ENCODE data around the gene SSX2IP. TPM values are rescaled to one million over a fixed set of nuclear protein-coding genes. Genes with fewer than 3 reads are reported as not detected.
A peak's percentile ranks its signal among the peaks of the same experiment; 100 is the strongest.

Gene SSX2IP, protein sequence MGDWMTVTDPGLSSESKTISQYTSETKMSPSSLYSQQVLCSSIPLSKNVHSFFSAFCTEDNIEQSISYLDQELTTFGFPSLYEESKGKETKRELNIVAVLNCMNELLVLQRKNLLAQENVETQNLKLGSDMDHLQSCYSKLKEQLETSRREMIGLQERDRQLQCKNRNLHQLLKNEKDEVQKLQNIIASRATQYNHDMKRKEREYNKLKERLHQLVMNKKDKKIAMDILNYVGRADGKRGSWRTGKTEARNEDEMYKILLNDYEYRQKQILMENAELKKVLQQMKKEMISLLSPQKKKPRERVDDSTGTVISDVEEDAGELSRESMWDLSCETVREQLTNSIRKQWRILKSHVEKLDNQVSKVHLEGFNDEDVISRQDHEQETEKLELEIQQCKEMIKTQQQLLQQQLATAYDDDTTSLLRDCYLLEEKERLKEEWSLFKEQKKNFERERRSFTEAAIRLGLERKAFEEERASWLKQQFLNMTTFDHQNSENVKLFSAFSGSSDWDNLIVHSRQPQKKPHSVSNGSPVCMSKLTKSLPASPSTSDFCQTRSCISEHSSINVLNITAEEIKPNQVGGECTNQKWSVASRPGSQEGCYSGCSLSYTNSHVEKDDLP
- total RNA-seq (ENCODE audit: low replicate concordance), result 22.2 and 34.0 TPM in 2 replicates
- long read RNA-seq, full-length matches to known transcripts, result 20 of 53 reads
- long read RNA-seq, partial matches to known transcripts, result 6 of 53 reads
- long read RNA-seq, other reads (novel, unspliced or antisense), result 27 of 53 reads

DNA sequence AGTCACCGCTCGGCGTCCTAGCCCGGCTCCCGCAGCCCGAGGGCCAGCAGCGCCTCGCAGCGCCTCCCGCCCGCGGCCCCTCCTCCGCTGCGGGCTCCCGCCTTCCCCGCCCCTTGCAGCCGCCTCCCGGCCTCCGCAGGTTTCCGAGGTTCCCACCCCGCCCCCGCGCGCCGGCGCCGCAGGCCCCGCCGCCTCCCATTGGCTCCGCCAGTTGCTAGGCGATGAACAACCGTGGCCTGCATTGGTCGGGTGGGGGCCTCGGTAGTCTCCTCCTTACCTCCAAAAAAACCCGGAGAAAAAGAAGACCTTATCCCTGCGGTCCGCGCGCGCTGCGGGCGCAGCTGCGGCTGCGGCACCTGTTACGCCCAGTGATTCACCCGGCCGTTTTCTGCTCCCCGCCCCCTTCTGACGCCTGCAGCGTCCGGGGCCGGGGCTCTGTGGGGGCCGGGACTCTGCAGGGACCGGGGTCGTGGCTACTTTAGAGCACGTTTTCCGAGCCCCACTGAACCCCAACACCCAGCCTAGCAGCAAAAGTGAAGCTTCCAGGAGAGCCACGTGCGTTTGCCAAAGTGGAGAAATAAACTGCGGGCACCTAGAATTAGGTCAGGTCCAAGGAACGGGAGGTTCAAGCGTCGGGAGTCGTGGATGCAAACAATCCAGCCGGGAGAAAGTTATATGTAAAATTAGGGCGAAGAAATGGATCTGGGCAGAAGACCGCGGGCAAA is at the start of gene SSX2IP:
Gene SSX2IP (minus strand): TSS at position 65 of the 725 bp plus-strand sequence. CDS start 19,242 bp downstream, outside the sequence.
- Mint-ChIP-seq H3K27ac (peak within 1 kb of the TSS; percentile 87), H3K36me3 (no peaks in the 10 kb centered on the region), H3K4me3 (peak within 1 kb of the TSS; percentile 93), H3K4me1 (ENCODE audit: unreplicated experiment) (peaks cover 27% of the 10 kb centered on the region), H3K9me3 (no peaks in the 10 kb centered on the region), H3K27me3 (no peaks in the 10 kb centered on the region)
- TF ChIP-seq CTCF (conservative IDR thresholded peaks at IDR 0.05), result no peak
- peak; percentile 99 for DNase-seq (ENCODE audit: extremely low spot score, unreplicated experiment)

DNA sequence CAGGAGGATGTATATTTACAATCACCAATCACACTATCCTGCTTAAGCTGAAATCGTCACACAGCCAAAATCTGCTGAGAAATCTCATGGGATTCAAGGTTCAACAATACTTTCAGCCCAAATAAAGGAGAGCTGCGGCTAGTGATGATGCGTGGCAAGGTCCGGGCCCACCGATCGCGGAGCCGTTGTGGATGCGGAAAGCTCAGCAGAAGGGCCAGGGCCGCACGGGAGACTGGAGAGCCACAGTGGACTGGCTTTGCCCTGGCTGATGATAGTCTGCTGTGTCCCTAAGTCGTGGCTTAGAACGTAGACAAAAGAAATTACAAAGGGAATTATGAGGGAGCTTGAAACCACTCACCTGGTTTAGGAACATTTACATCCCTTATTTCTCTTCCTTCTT is 48.0 kb upstream of the SSX2IP start:
- Mint-ChIP-seq H3K27ac (no peak overlapping the region), H3K4me1 (ENCODE audit: unreplicated experiment) (no peaks in the 10 kb centered on the region), H3K9me3 (peaks cover 9% of the 10 kb centered on the region), H3K27me3 (no peaks in the 10 kb centered on the region), H3K36me3 (no peaks in the 10 kb centered on the region), H3K4me3 (no peak overlapping the region)
- no peak for TF ChIP-seq CTCF (conservative IDR thresholded peaks at IDR 0.05)
- no peak for DNase-seq (ENCODE audit: extremely low spot score, unreplicated experiment)

DNA sequence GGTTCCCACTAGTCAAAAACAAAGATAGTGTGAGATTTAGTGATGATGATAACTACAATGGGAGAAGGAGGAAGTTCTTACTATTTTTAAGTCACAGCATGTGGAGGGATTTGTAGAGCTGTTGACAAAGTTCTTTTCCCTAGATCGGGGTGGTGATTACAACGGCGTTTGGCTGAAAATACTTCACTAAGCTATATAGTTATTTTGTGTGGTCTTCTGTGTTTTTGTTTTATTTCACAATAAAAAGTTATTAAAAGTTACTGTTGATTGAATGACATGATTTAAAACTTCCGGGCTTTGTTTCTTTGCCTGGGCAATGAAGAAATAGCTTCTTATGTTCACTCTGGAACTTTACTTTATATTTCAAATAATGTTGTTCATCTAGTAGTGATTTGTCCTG is 47.3 kb upstream of the SSX2IP start:
- H3K9me3 Mint-ChIP-seq, result peaks cover 9% of the 10 kb centered on the region
- no peaks in the 10 kb centered on the region for H3K27me3 Mint-ChIP-seq
- no peak for DNase-seq (ENCODE audit: extremely low spot score, unreplicated experiment)
- H3K27ac Mint-ChIP-seq, result no peak overlapping the region
- no peak overlapping the region for H3K4me3 Mint-ChIP-seq
- H3K36me3 Mint-ChIP-seq, result no peaks in the 10 kb centered on the region
- H3K4me1 Mint-ChIP-seq (ENCODE audit: unreplicated experiment), result no peaks in the 10 kb centered on the region
- no peak for TF ChIP-seq CTCF (conservative IDR thresholded peaks at IDR 0.05)

GRCh38 chr1:84736944-84737343 is 46.7 kb upstream of the SSX2IP start:
- TF ChIP-seq CTCF (conservative IDR thresholded peaks at IDR 0.05), result no peak
- H3K4me1 Mint-ChIP-seq (ENCODE audit: unreplicated experiment), result no peaks in the 10 kb centered on the region
- H3K27me3 Mint-ChIP-seq, result no peaks in the 10 kb centered on the region
- no peak for DNase-seq (ENCODE audit: extremely low spot score, unreplicated experiment)
- no peak overlapping the region for H3K27ac Mint-ChIP-seq
- H3K4me3 Mint-ChIP-seq, result no peak overlapping the region
- peaks cover 8% of the 10 kb centered on the region for H3K9me3 Mint-ChIP-seq
- no peaks in the 10 kb centered on the region for H3K36me3 Mint-ChIP-seq

DNA sequence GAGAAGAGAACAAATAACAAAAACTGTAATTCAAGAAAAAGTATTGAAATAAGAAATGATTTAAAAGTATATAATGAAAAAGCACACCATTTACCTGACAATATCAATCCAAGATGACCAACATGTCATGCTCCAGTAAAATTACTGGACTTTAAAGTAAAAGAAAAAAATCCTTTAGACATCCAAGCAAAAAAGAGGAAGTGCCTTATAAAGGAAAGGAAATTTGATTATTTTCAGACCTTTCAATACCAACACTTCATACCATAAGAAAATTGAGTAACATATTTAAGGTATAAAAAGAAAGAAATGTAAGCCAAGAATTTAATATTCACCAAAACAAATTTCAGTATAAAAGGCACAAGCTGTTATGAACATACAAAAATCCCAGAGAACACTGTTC is 46.2 kb upstream of the SSX2IP start:
- Mint-ChIP-seq H3K4me3 (no peak overlapping the region), H3K9me3 (peaks cover 4% of the 10 kb centered on the region), H3K36me3 (no peaks in the 10 kb centered on the region), H3K4me1 (ENCODE audit: unreplicated experiment) (no peaks in the 10 kb centered on the region), H3K27ac (no peak overlapping the region), H3K27me3 (no peaks in the 10 kb centered on the region)
- DNase-seq (ENCODE audit: extremely low spot score, unreplicated experiment), result no peak
- no peak for TF ChIP-seq CTCF (conservative IDR thresholded peaks at IDR 0.05)

All from type B pancreatic cell (in vitro differentiated cells).